NCI-H748 (cell line): Measurements from ENCODE around the gene DLGAP5.

Experiments
- DNase-seq: peaks from one replicate; lab custom pipeline; 2025; ENCODE audit not compliant: unreplicated experiment; lab: John Stamatoyannopoulos, UW

The DLGAP5 gene

GRCh38 chr14:55190906-55191202 is 531 bp downstream of the DLGAP5 start:
- no peak for DNase-seq

GRCh38 chr14:55188686-55189295 is 2.6 kb downstream of the DLGAP5 start:
- DNase-seq = no peak

GRCh38 chr14:55180434-55180833 is 11.0 kb downstream of the DLGAP5 start:
- no peak for DNase-seq

GRCh38 chr14:55180006-55180405 is 11.4 kb downstream of the DLGAP5 start:
- DNase-seq = no peak

GRCh38 chr14:55170526-55170925 is 20.9 kb downstream of the DLGAP5 start:
- DNase-seq = no peak

- peak; percentile 30 for DNase-seq
Observed at GRCh38 chr14:55160989-55161388, 30.4 kb downstream of the DLGAP5 start.

- DNase-seq = no peak
Observed at GRCh38 chr14:55158412-55158811, 33.0 kb downstream of the DLGAP5 start.

GRCh38 chr14:55157080-55157479 is 34.3 kb downstream of the DLGAP5 start:
- DNase-seq = no peak

- DNase-seq = no peak
Observed at GRCh38 chr14:55153951-55154350, 37.4 kb downstream of the DLGAP5 start.

GRCh38 chr14:55152052-55152753 is 39.2 kb downstream of the DLGAP5 start:
- DNase-seq = no peak

GRCh38 chr14:55151601-55152000 is 39.8 kb downstream of the DLGAP5 start:
- DNase-seq = no peak

GRCh38 chr14:55146425-55146824 is 45.0 kb downstream of the DLGAP5 start:
- DNase-seq = no peak

- DNase-seq = no peak
Observed at GRCh38 chr14:55142466-55142865, 48.9 kb downstream of the DLGAP5 start.

- DNase-seq = no peak
Observed at GRCh38 chr14:55141825-55142224, 49.6 kb downstream of the DLGAP5 start.

- DNase-seq = no peak
Observed at GRCh38 chr14:55139696-55140509, 51.5 kb downstream of the DLGAP5 start.

GRCh38 chr14:55139141-55139540 is 52.2 kb downstream of the DLGAP5 start:
- DNase-seq = no peak

- no peak for DNase-seq
Observed at GRCh38 chr14:55138091-55138490, 53.3 kb downstream of the DLGAP5 start.

- DNase-seq = no peak
Observed at GRCh38 chr14:55136885-55137786, 54.2 kb downstream of the DLGAP5 start.

- no peak for DNase-seq
Observed at GRCh38 chr14:55136241-55136640, 55.1 kb downstream of the DLGAP5 start.

GRCh38 chr14:55133416-55133815 is 58.0 kb downstream of the DLGAP5 start:
- no peak for DNase-seq
